Cardiac muscle cell (in vitro differentiated cells and primary cell): ENCODE data around the gene ERI3. TPM values are rescaled to one million over a fixed set of nuclear protein-coding genes. Genes with fewer than 3 reads are reported as not detected.

Experiments used
- DNase-seq, 2 donors: peaks; one replicate each; pipeline versions ENCODE4 v3.0.0 to v3.0.0-alpha.2; 2010 to 2017; ENCODE audit warnings: low read depth in 1 of 2, low spot score in 1 of 2
- H3K27ac ChIP-seq: fragments of 200-600 bp; sonication (generic); 2 replicates; pipeline ENCODE4 v1.5.1; 2016
- H3K27me3 ChIP-seq: fragments of 200-600 bp; sonication (generic); 2 replicates; pipeline ENCODE4 v1.6.0; 2016; ENCODE audit warnings: control low read depth
- H3K36me3 ChIP-seq: fragments of 200-600 bp; sonication (generic); 2 replicates; pipeline ENCODE4 v1.5.1; 2016; ENCODE audit warnings: control low read depth
- H3K4me1 ChIP-seq: fragments of 200-600 bp; sonication (generic); 2 replicates; pipeline ENCODE4 v1.8.1; 2017; ENCODE audit warnings: low read depth, mild to moderate bottlenecking, mixed run types
- H3K4me3 ChIP-seq: fragments of 200-600 bp; sonication (generic); 2 replicates; pipeline ENCODE4 v1.5.1; 2016; ENCODE audit warnings: mild to moderate bottlenecking
- H3K9me3 ChIP-seq: fragments of 200-600 bp; sonication (generic); 2 replicates; pipeline ENCODE4 v1.5.1; 2017; ENCODE audit warnings: low read depth, mild to moderate bottlenecking, control low read depth
- CTCF ChIP-seq: IDR thresholded peaks from 2 replicates; pipeline ENCODE4 v1.5.1; 2012; ENCODE audit warnings: low read depth, mild to moderate bottlenecking, low read length
- polyA plus RNA-seq: library from polyadenylated mRNA; unstranded; fragments of >200 nt; fragmentation: Nextera tagmentation; extraction: Ambion mirVana; gene quantifications from 2 replicates; pipeline ENCODE4 v1.2.1, GENCODE V29; 2016
- total RNA-seq: library from RNA; depleted of rRNA; stranded (reverse); fragments of >200 nt; gene quantifications from 2 replicates; pipeline ENCODE4 v1.2.3, GENCODE V29; 2016

Gene ERI3
- total and polyA plus RNA-seq, 2 experiments from 2014 or later, result 92.1 to 151 TPM

- no peaks in the 10 kb centered on the region for H3K36me3 ChIP-seq
- H3K4me1 ChIP-seq, result peaks cover 14% of the 10 kb centered on the region
- H3K9me3 ChIP-seq, result no peaks in the 10 kb centered on the region
- H3K27me3 ChIP-seq, result no peaks in the 10 kb centered on the region
- DNase-seq, result no peak
- no peak for TF ChIP-seq CTCF
- no peak overlapping the region for H3K4me3 ChIP-seq
- H3K27ac ChIP-seq, result no peak overlapping the region
Measured at GRCh38 chr1:44228218-44228617, 126.8 kb downstream of the ERI3 start.

- H3K36me3 ChIP-seq, result no peaks in the 10 kb centered on the region
- DNase-seq, result no peak
- no peak for TF ChIP-seq CTCF
- no peak overlapping the region for H3K4me3 ChIP-seq
- H3K27ac ChIP-seq, result no peak overlapping the region
- H3K27me3 ChIP-seq, result no peaks in the 10 kb centered on the region
- peaks cover 14% of the 10 kb centered on the region for H3K4me1 ChIP-seq
- no peaks in the 10 kb centered on the region for H3K9me3 ChIP-seq
Measured at GRCh38 chr1:44227211-44227610, 127.8 kb downstream of the ERI3 start.

- no peak for DNase-seq
- Histone ChIP-seq H3K9me3 (no peaks in the 10 kb centered on the region), H3K4me1 (peaks cover 10% of the 10 kb centered on the region), H3K36me3 (peaks cover 1% of the 10 kb centered on the region), H3K4me3 (no peak overlapping the region), H3K27ac (no peak overlapping the region), H3K27me3 (no peaks in the 10 kb centered on the region)
- TF ChIP-seq CTCF, result no peak
Measured at GRCh38 chr1:44225761-44226160, 129.3 kb downstream of the ERI3 start.

GRCh38 chr1:44223187-44223610, 131.9 kb downstream of the ERI3 start:
- H3K4me3 ChIP-seq, result no peak overlapping the region
- no peaks in the 10 kb centered on the region for H3K9me3 ChIP-seq
- no peaks in the 10 kb centered on the region for H3K27me3 ChIP-seq
- peaks cover 10% of the 10 kb centered on the region for H3K4me1 ChIP-seq
- TF ChIP-seq CTCF, result no peak
- peaks cover 19% of the 10 kb centered on the region for H3K36me3 ChIP-seq
- no peak for DNase-seq
- H3K27ac ChIP-seq, result peak overlapping the region; percentile 12

- Histone ChIP-seq H3K4me3 (no peak overlapping the region), H3K27ac (peak overlapping the region; percentile 25), H3K27me3 (no peaks in the 10 kb centered on the region), H3K36me3 (peaks cover 20% of the 10 kb centered on the region), H3K4me1 (peaks cover 15% of the 10 kb centered on the region), H3K9me3 (no peaks in the 10 kb centered on the region)
- no peak for TF ChIP-seq CTCF
- DNase-seq, result no peak
Measured at GRCh38 chr1:44222397-44223186, 132.5 kb downstream of the ERI3 start.
